Activated naive CD4-positive, alpha-beta T cell treated with anti-CD3 and anti-CD28 coated beads, Interleukin-2, amount 10 ng/mL, durations not matched to agents 5 hours and 36 hours (primary cell): ENCODE measurements around the gene GABARAP. TPM values are rescaled to one million over a fixed set of nuclear protein-coding genes. Genes with fewer than 3 reads are reported as not detected.

Experiments
- microRNA-seq: library from miRNA; unstranded; fragments of <30 nt; microRNA quantifications from one replicate; pipeline ENCODE4 v1.2.0, GENCODE V29; 2022; ENCODE audit warnings: borderline microRNAs expressed, borderline replicate concordance
- total RNA-seq, 2 experiments: library from RNA; stranded (reverse); gene quantifications; one replicate each; pipeline ENCODE4 v1.2.3, GENCODE V29; 2021

GABARAP gene
- total RNA-seq, result 100 to 1,000 TPM; 276 to 282 TPM

GRCh38 chr17:7241783-7242716 is at the start of gene GABARAP:
Gene GABARAP (minus strand): TSS chr17:7242449. CDS start chr17:7242330, 119 bp downstream.

GRCh38 chr17:7281074-7281952 is 39.1 kb upstream of the GABARAP start, which contains the start of gene SLC2A4:
Gene SLC2A4 (plus strand): TSS chr17:7281718. CDS start chr17:7281935, 217 bp downstream.

GRCh38 chr17:7262192-7262934 is 20.1 kb upstream of the GABARAP start, which contains the start of gene CLDN7:
Gene CLDN7 (minus strand): TSS chr17:7262478. CDS start chr17:7262043, 435 bp downstream.

GRCh38 chr17:7252176-7253043 is 10.2 kb upstream of the GABARAP start, which contains the start of gene ELP5:
Gene ELP5 (plus strand): TSS chr17:7252215. CDS start chr17:7252551, 336 bp downstream.

GRCh38 chr17:7251661-7252175 is 9.5 kb upstream of the GABARAP start, which contains the start of gene CTDNEP1:
Gene CTDNEP1 (minus strand): TSS chr17:7251734. CDS start chr17:7251296, 438 bp downstream.

GRCh38 chr17:7239091-7240027 is 2.9 kb downstream of the GABARAP start, which contains the start of gene PHF23:
Gene PHF23 (minus strand): TSS chr17:7239457. CDS start chr17:7239279, 178 bp downstream.

GRCh38 chr17:7234083-7234951 is 7.9 kb downstream of the GABARAP start, which contains the start of gene DVL2:
Gene DVL2 (minus strand): TSS chr17:7234517. CDS start chr17:7234262, 255 bp downstream.

GRCh38 chr17:7219812-7220592 is 22.2 kb downstream of the GABARAP start, which contains the start of the genes ACADVL and DLG4:
Gene ACADVL (plus strand): TSS chr17:7219938. CDS start chr17:7219985, 47 bp downstream.
Gene DLG4 (minus strand): TSS chr17:7219836.

Small RNA genes within 50 kb of the gene (microRNA-seq; reads per million reads assigned to microRNA genes)
- gene MIR324, result 533 reads per million, percentile 85 among the genes with 10 or more reads in this experiment

Other genes starting within 250 kb of the GABARAP start
- gene ALOX12, start 246.4 kb downstream of the GABARAP start, total RNA-seq, result not detected
- gene RNASEK, start 229.8 kb downstream of the GABARAP start, total RNA-seq, result 100 to 1,000 TPM; 170 to 178 TPM
- 1 to 10 TPM in 1 of 2 experiments, under 1 TPM in 1; 0.46 to 1.0 TPM for gene BCL6B, start 219.4 kb downstream of the GABARAP start, total RNA-seq
- 10 to 100 TPM; 23.8 to 25.0 TPM for gene SLC16A13, start 206.4 kb downstream of the GABARAP start, total RNA-seq
- under 1 TPM; 0.12 to 0.25 TPM for gene SLC16A11, start 198.4 kb downstream of the GABARAP start, total RNA-seq
- gene CLEC10A, start 162.2 kb downstream of the GABARAP start, total RNA-seq, result not detected
- not detected for gene ASGR2, start 127.6 kb downstream of the GABARAP start, total RNA-seq
- gene ASGR1, start 63.1 kb downstream of the GABARAP start, total RNA-seq, result 1 to 10 TPM in 1 of 2 experiments, under 1 TPM in 1; 0.63 to 1.2 TPM
- gene DLG4, start 22.6 kb downstream of the GABARAP start, total RNA-seq, result 10 to 100 TPM; 11.6 to 11.9 TPM
- 100 to 1,000 TPM; 291 to 311 TPM for gene ACADVL, start 22.5 kb downstream of the GABARAP start, total RNA-seq
- gene DVL2, start 7.9 kb downstream of the GABARAP start, total RNA-seq, result 10 to 100 TPM; 47.0 to 47.5 TPM
- gene PHF23, start 3.0 kb downstream of the GABARAP start, total RNA-seq, result 10 to 100 TPM; 53.9 to 55.9 TPM
- gene CTDNEP1, start 9.3 kb upstream of the GABARAP start, total RNA-seq, result 100 to 1,000 TPM; 154 to 160 TPM
- gene ELP5, start 9.8 kb upstream of the GABARAP start, total RNA-seq, result 10 to 100 TPM; 36.2 to 44.5 TPM
- gene CLDN7, start 20.0 kb upstream of the GABARAP start, total RNA-seq, result under 1 TPM; 0.53 to 0.76 TPM
- gene SLC2A4, start 39.3 kb upstream of the GABARAP start, total RNA-seq, result not detected
- under 1 TPM; 0.55 to 0.67 TPM for gene YBX2, start 52.2 kb upstream of the GABARAP start, total RNA-seq
- 100 to 1,000 TPM; 429 to 433 TPM for gene EIF5A, start 65.2 kb upstream of the GABARAP start, total RNA-seq
- gene GPS2, start 72.9 kb upstream of the GABARAP start, total RNA-seq, result 10 to 100 TPM; 67.6 to 77.5 TPM
- gene NEURL4, start 86.9 kb upstream of the GABARAP start, total RNA-seq, result 10 to 100 TPM; 35.8 to 41.7 TPM
- 100 to 1,000 TPM; 738 to 785 TPM for gene ACAP1, start 94.1 kb upstream of the GABARAP start, total RNA-seq
- gene KCTD11, start 109.7 kb upstream of the GABARAP start, total RNA-seq, result 1 to 10 TPM; 7.0 to 7.1 TPM
- not detected for gene TMEM95, start 112.7 kb upstream of the GABARAP start, total RNA-seq
- gene TNK1, start 138.6 kb upstream of the GABARAP start, total RNA-seq, result 1 to 10 TPM; 1.6 to 1.9 TPM
- 100 to 1,000 TPM; 159 to 160 TPM for gene PLSCR3, start 152.1 kb upstream of the GABARAP start, total RNA-seq
- 10 to 100 TPM; 66.2 to 67.9 TPM for gene TMEM256, start 161.6 kb upstream of the GABARAP start, total RNA-seq
- 1 to 10 TPM; 4.9 to 5.1 TPM for gene NLGN2, start 165.4 kb upstream of the GABARAP start, total RNA-seq
- not detected for gene SPEM1, start 177.9 kb upstream of the GABARAP start, total RNA-seq
- not detected for gene SPEM2, start 183.2 kb upstream of the GABARAP start, total RNA-seq
- gene SPEM3, start 186.4 kb upstream of the GABARAP start, total RNA-seq, result not detected
- gene TMEM102, start 193.0 kb upstream of the GABARAP start, total RNA-seq, result 10 to 100 TPM; 16.3 to 17.0 TPM
- gene FGF11, start 197.1 kb upstream of the GABARAP start, total RNA-seq, result 10 to 100 TPM; 21.3 to 21.6 TPM
- gene CHRNB1, start 202.6 kb upstream of the GABARAP start, total RNA-seq, result 10 to 100 TPM; 15.3 to 19.0 TPM
- 10 to 100 TPM; 29.0 to 29.5 TPM for gene ZBTB4, start 237.2 kb upstream of the GABARAP start, total RNA-seq
- gene SLC35G6, start 239.0 kb upstream of the GABARAP start, total RNA-seq, result not detected
- 100 to 1,000 TPM; 174 to 175 TPM for gene POLR2A, start 241.9 kb upstream of the GABARAP start, total RNA-seq